Keratinocyte (primary cell): ENCODE measurements around the gene VIT. TPM values are rescaled to one million over a fixed set of nuclear protein-coding genes. Genes with fewer than 3 reads are reported as not detected.

ENCODE experiments used
- DNase-seq: peaks from one replicate; pipeline ENCODE4 v3.0.0-alpha.2; 2011; ENCODE audit warnings: low read depth, missing footprints, low spot score
- FAIRE-seq: peaks from 2 replicates; lab custom pipeline; 2011; peaks lifted over from hg19 to GRCh38; lab: Jason Lieb, UNC
- H2AFZ ChIP-seq: 2 replicates; pipeline ENCODE4 v1.6.0; 2012; ENCODE audit warnings: low read length, control low read depth, inconsistent platforms; ENCODE audit not compliant: control insufficient read depth
- H3K27ac ChIP-seq: 2 replicates; pipeline ENCODE4 v1.5.1; 2011; ENCODE audit warnings: low read length; ENCODE audit not compliant: control insufficient read depth, insufficient read depth
- H3K27me3 ChIP-seq: 3 replicates; pipeline ENCODE4 v1.6.0; 2011; ENCODE audit warnings: low read length; ENCODE audit not compliant: control insufficient read depth, insufficient read depth; ENCODE audit errors: extremely low read depth
- H3K36me3 ChIP-seq, 2 experiments: 2 replicates in 1 of 2; 3 replicates in 1 of 2; pipeline ENCODE4 v1.5.1; 2011; ENCODE audit warnings: low read length in 2 of 2, mild to moderate bottlenecking in 1 of 2; ENCODE audit not compliant: control insufficient read depth in 2 of 2, insufficient read depth in 2 of 2; ENCODE audit errors: extremely low read depth in 1 of 2
- H3K4me1 ChIP-seq: 3 replicates; pipeline ENCODE4 v1.5.1; 2011; ENCODE audit warnings: low read length; ENCODE audit not compliant: control insufficient read depth, insufficient read depth; ENCODE audit errors: extremely low read depth
- H3K4me2 ChIP-seq: 3 replicates; pipeline ENCODE4 v1.6.0; 2011; ENCODE audit warnings: low read depth, low read length; ENCODE audit not compliant: control insufficient read depth, insufficient read depth; ENCODE audit errors: extremely low read depth
- H3K4me3 ChIP-seq, 3 experiments: fragments of 200-600 bp in 1 of 3; sonication (generic) in 1 of 3; 2 replicates in 2 of 3; 3 replicates in 1 of 3; pipeline ENCODE4 v1.5.1; 2011 to 2016; ENCODE audit warnings: low read length in 3 of 3, mild to moderate bottlenecking in 3 of 3, control low read depth in 2 of 3, inconsistent platforms in 1 of 3, low read depth in 1 of 3, mixed read lengths in 1 of 3, mixed run types in 1 of 3, moderate library complexity in 1 of 3; ENCODE audit not compliant: control insufficient read depth in 2 of 3, insufficient read depth in 2 of 3; ENCODE audit errors: extremely low read depth in 1 of 3
- H3K79me2 ChIP-seq: 2 replicates; pipeline ENCODE4 v1.6.0; 2012; ENCODE audit warnings: low read length; ENCODE audit not compliant: control insufficient read depth, insufficient read depth
- H3K9ac ChIP-seq: 3 replicates; pipeline ENCODE4 v1.6.0; 2011; ENCODE audit warnings: low read length; ENCODE audit not compliant: control insufficient read depth, insufficient read depth; ENCODE audit errors: extremely low read depth
- H3K9me1 ChIP-seq: 3 replicates; pipeline ENCODE4 v1.6.0; 2011; ENCODE audit warnings: low read length; ENCODE audit not compliant: control insufficient read depth, insufficient read depth; ENCODE audit errors: extremely low read depth
- H3K9me3 ChIP-seq: 2 replicates; pipeline ENCODE4 v1.5.1; 2012; ENCODE audit warnings: low read depth, low read length; ENCODE audit not compliant: control insufficient read depth
- H4K20me1 ChIP-seq: 3 replicates; pipeline ENCODE4 v1.6.0; 2011; ENCODE audit warnings: low read length; ENCODE audit not compliant: control insufficient read depth, insufficient read depth; ENCODE audit errors: extremely low read depth
- EZH2 ChIP-seq: IDR thresholded peaks from one replicate; pipeline ENCODE4 v1.6.1; 2012; ENCODE audit warnings: inconsistent platforms, mild to moderate bottlenecking, low read length, moderate library complexity
- dilution Hi-C: fragments of 300-500 bp; cut with MboI; formaldehyde crosslinking; loops from one replicate; pipeline ENCODE4 v1.7.0; 2020; ENCODE audit warnings: low sequenced_read_pairs; ENCODE audit not compliant: extremely low pct_ligation_motif_present
- polyA plus RNA-seq, 5 experiments: library from polyadenylated mRNA; depleted of rRNA in 3 of 5; stranded (reverse) in 3 of 5; stranded (forward) in 1 of 5; unstranded in 1 of 5; fragments of >200 nt; gene quantifications; 1 replicate in 1 of 5; 2 replicates in 3 of 5; 3 replicates in 1 of 5; pipeline versions ENCODE4 v1.2.1 to v1.2.3, GENCODE V29; 2011 to 2012; ENCODE audit warnings: missing spikeins in 2 of 5, low read depth in 1 of 5, low replicate concordance in 1 of 5
- TF ChIP-seq, protein P1 (sequence below), 3 experiments: IDR thresholded peaks in 1 of 3; conservative IDR thresholded peaks in 1 of 3; optimal IDR thresholded peaks in 1 of 3; 2 replicates in 2 of 3; 3 replicates in 1 of 3; pipeline versions ENCODE3 to v1.5.1; 2011; ENCODE audit warnings: low read length in 3 of 3, mild to moderate bottlenecking in 3 of 3, moderate library complexity in 2 of 3, control low read depth in 1 of 3, inconsistent platforms in 1 of 3; ENCODE audit not compliant: insufficient read depth in 2 of 3; ENCODE audit errors: extremely low read depth in 1 of 3

VIT gene
- polyA plus RNA-seq, 1 donor (not counting 4 experiments of a cell fraction or from before 2014, with no cell fraction given): 0.79 TPM

DNA sequence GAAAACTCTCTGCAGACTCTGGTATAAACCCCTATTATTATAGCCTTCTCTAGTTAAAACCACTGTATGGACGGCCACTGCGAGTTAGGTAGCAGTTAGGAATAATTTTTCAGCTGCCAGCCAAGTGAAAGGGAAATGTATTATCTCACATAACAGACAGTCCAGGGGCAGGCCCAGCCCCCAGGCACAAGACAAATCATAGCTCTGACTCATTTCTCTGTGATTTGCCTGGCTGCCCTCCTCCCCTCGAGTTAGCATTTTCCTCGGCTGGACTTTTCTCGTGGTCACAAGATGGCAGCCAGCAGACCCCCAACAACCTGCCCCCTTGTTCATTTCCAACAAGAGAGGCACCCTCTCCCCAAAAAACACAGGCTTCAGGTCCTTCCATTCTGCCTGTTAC lies 10.5 kb downstream of the VIT start:
- no peak overlapping the region for H3K9ac ChIP-seq
- H3K4me3 ChIP-seq: no peak overlapping the region
- peak overlapping the region; percentile 76 for H2AFZ ChIP-seq
- no peaks in the 10 kb centered on the region for H4K20me1 ChIP-seq
- no peaks in the 10 kb centered on the region for H3K9me3 ChIP-seq
- DNase-seq (no peak), FAIRE-seq (peak; percentile 68)
- no peaks in the 10 kb centered on the region for H3K79me2 ChIP-seq
- peak overlapping the region; percentile 54 for H3K4me2 ChIP-seq
- dilution Hi-C loops: no loop called here
- H3K36me3 ChIP-seq: no peaks in the 10 kb centered on the region
- H3K27ac ChIP-seq: peak overlapping the region; percentile 51
- TF ChIP-seq, protein P1, sequence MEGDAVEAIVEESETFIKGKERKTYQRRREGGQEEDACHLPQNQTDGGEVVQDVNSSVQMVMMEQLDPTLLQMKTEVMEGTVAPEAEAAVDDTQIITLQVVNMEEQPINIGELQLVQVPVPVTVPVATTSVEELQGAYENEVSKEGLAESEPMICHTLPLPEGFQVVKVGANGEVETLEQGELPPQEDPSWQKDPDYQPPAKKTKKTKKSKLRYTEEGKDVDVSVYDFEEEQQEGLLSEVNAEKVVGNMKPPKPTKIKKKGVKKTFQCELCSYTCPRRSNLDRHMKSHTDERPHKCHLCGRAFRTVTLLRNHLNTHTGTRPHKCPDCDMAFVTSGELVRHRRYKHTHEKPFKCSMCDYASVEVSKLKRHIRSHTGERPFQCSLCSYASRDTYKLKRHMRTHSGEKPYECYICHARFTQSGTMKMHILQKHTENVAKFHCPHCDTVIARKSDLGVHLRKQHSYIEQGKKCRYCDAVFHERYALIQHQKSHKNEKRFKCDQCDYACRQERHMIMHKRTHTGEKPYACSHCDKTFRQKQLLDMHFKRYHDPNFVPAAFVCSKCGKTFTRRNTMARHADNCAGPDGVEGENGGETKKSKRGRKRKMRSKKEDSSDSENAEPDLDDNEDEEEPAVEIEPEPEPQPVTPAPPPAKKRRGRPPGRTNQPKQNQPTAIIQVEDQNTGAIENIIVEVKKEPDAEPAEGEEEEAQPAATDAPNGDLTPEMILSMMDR (optimal IDR thresholded peaks at IDR 0.05 in 1 of 3, IDR thresholded peaks at IDR 0.05 in 1 of 3, conservative IDR thresholded peaks at IDR 0.05 in 1 of 3; ENCODE audit: extremely low read depth in 1 of 3, insufficient read depth in 2 of 3, low read length in 3 of 3): no peak
- TF ChIP-seq EZH2: no peak
- no peaks in the 10 kb centered on the region for H3K9me1 ChIP-seq
- peaks cover 46% of the 10 kb centered on the region for H3K4me1 ChIP-seq
- H3K27me3 ChIP-seq: no peaks in the 10 kb centered on the region

DNA sequence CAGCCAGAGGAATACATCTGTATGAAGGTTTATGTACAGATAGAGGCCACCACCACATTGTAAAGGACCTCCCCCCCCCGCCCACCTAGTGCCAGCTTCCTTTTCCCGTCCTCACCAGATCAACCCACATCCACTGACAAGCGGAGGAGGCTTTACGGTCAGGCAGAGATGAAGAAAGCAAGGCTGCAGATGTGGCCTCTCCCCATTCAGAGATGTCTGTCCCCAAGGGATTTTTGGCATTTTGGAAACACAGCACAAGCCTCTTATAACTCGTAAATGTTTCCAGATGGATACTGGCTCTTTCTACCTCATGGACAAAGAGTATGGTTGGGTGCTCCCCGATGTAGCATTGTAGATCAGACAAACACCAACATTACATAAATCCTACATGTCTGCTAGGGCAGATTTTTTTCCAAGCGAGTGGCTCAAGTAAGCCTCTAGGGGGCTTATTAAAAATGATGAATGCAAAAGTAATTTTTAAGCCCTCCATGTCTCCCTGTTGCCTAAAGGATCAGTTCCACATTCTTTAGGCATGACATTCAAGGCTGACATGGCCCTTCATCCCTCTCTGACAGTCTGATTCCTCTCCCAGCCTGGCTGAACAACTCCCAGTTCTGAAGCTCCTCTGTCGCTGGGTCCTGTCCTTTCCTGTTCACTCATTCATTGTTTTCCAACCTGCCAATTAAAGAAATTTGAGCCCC lies 11.7 kb downstream of the VIT start:
- H2AFZ ChIP-seq: peak overlapping the region; percentile 2
- dilution Hi-C loops: no loop called here
- no peak overlapping the region for H3K4me3 ChIP-seq
- H3K4me2 ChIP-seq: peak overlapping the region; percentile 47
- no peaks in the 10 kb centered on the region for H3K9me1 ChIP-seq
- no peaks in the 10 kb centered on the region for H3K79me2 ChIP-seq
- TF ChIP-seq EZH2: no peak
- TF ChIP-seq, protein P1 (optimal IDR thresholded peaks at IDR 0.05 in 1 of 3, IDR thresholded peaks at IDR 0.05 in 1 of 3, conservative IDR thresholded peaks at IDR 0.05 in 1 of 3; ENCODE audit: extremely low read depth in 1 of 3, insufficient read depth in 2 of 3, low read length in 3 of 3): peak in 1 of 3 experiments; percentile 10
- DNase-seq (no peak), FAIRE-seq (peak; percentile 59)
- H3K36me3 ChIP-seq: no peaks in the 10 kb centered on the region
- no peaks in the 10 kb centered on the region for H3K9me3 ChIP-seq
- no peaks in the 10 kb centered on the region for H4K20me1 ChIP-seq
- no peaks in the 10 kb centered on the region for H3K27me3 ChIP-seq
- H3K27ac ChIP-seq: no peak overlapping the region
- H3K4me1 ChIP-seq: peaks cover 37% of the 10 kb centered on the region
- no peak overlapping the region for H3K9ac ChIP-seq
